ENCODE measurements around the gene FBL.
"Not testable (repeated sequence)": the region's sequence is repeated elsewhere in the genome, so short reads cannot be mapped to it uniquely, and the experiment has no call there.

The FBL gene

DNA sequence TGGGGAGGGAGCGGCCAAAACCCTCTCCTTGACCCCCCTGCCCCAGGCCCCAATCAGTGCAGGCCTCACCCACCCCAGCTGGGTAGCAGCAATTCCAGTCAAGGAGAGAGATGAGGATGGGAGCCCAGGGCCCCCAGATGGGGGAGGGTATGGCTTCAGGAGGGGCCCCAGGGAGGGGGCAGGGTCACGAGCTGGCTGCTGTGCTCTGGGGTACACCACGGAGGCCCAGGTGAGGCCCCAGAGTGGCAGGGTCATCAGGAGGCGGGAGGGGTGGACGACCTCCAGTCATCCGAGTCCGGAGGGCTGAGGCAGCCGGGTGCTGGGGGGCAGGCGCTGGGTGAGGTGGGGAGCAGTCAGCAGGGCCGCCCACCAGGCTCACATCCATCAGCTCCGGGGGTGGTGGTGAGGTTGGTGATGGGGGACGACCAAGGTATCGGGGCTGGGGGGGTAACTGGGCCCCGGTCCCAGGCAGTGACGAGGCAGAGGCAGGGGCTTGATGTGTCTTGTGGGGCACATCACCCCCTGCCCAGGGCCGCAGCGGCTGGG is 20.6 kb downstream of the FBL start:
- in situ Hi-C loops (cut with MboI; ENCODE audit: low sequenced_read_pairs), result no loop called here

DNA sequence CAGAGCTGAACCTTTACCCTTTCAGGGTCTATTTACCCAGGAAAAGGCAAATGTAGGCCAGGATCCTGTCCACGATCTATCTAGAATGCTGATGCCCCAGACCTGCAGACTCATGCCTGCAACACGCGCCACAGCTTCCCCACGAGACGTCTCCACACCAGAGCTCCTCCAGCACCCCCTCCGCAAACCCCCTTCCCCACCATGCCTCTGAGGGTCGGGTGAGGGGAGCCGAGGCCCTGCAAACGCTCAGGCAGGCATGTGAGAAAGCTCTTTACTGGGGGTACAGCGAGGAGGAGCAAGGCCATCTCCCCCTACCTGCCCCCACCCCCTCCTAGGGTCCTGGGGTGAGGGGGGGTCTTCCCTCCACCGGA is 21.1 kb downstream of the FBL start:
- in situ Hi-C loops (cut with MboI; ENCODE audit: low sequenced_read_pairs), result no loop called here

DNA sequence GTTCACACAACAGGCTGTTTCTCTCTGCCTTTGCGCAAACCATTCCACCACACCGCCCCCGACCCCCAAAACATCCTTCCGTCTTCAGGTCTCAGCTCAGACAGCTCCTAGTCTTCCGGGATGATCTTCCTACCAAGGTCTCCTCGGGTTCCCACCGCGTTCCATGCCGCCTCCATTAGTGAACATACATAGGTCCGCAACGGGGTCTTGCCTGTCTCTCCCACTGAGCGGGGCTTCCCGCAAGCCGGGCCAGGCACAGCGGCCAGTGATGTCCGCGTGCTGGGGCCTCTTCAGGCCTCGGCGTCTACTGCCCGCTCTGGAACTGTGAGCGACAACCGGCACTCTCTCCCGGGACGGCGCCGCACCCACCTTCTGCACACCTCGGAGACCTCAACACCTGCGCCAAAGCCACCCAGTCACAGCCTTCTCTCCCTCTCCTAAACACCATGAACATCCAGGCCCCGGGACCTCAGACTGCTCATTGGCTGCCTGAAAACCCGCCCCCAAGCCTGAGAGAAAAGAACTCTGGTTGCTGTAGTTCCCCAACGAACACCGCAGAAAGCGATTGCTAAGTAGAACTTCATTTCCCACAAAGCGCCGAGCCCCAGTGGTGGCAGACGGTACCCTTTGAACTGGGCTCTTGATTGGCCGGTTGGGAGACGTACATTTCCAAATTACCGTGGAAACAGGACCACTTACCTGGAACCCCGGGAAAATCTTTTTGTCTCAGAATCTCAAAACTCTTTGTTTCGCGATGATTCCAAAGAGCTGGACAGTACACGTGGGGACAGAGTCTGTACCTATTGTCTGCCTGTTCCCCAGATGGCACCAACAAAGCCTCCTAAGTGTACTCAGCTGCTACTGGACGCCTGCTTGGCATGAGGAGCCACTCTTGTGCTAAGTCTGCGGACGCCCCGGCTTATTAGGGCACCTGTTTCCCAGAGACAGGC is 21.8 kb downstream of the FBL start:
- in situ Hi-C loops (cut with MboI; ENCODE audit: low sequenced_read_pairs), result no loop called here

DNA sequence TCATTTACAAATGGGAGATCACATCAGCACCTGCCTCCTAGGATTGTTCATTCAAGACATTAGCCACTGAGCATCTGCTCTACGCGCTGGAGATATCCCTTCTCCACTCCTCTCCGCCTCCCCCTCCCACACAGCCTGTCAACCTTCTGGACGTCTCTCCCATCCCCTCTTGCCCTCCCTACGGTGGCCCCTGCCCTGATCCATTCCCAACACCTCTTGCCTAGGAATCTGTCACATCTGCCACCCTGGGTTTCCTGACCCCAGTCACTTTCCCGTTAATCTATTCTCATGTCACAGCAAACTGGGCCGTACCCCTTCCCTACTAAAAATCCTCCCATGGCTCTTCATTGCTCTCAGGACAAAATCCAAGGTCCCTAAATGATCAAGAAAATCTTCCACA is 22.5 kb downstream of the FBL start:
- in situ Hi-C loops (cut with MboI; ENCODE audit: low sequenced_read_pairs), result no loop called here

DNA sequence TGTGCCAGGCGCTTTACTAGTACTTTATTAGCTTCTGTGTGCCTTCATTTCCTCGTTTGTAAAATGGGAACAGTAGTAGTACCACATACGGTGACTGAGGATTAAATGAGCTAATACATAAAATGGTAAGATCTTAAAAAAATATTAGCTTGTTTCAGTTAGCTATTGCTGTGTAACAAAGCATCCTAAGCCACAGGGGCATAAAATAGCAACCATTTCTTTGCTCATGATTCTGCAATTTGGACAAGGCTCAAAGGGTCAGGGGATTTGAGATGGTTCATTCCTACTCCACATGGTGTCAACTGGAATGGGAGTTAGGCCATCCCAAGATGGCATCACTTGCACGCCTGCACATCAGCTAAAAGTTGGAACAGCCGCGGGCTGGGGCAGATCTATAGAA is 25.5 kb downstream of the FBL start:
- in situ Hi-C loops (cut with MboI; ENCODE audit: low sequenced_read_pairs), result no loop called here

DNA sequence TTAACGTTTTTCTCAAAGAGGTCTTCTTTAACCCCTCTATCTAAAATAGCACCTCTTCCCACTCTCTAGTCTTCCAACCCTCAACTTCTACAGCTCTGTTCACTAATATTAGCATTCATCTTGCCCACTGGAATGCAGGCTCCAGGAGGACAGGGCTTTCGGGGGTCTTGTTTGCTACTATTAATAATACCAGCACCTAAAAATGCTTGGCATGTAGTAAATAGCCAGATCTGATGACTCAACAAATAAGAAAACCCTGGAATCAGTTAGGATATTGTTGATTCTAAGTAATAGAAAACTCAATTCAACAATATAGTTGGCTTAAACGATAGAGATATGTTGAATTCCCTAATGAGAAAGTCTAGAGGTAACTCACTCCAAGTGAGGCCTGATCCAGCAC is 26.4 kb downstream of the FBL start:
- in situ Hi-C loops (cut with MboI; ENCODE audit: low sequenced_read_pairs), result no loop called here

DNA sequence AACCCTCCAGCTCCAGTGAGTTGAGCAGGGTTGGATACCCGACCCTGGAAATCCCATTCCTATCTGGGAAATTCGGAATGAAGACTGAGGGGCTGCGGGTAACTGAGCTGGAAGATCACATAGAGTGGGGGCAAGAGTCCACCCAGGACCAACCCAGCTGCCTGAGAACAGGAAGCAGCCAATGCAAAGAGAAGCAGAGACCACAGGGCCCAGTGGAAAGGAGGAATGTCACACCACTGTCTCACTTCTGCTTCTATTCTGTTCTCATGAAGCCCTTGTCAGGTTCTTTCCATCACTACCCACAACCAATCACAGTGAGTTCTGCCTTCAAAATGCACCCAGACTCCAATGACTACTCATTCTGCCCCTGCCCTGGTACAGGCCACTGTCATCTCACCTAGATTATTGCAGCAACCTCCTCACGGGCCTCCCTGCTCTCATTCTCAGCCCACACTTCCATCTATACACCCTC is 27.5 kb downstream of the FBL start:
- in situ Hi-C loops (cut with MboI; ENCODE audit: low sequenced_read_pairs), result no loop called here

DNA sequence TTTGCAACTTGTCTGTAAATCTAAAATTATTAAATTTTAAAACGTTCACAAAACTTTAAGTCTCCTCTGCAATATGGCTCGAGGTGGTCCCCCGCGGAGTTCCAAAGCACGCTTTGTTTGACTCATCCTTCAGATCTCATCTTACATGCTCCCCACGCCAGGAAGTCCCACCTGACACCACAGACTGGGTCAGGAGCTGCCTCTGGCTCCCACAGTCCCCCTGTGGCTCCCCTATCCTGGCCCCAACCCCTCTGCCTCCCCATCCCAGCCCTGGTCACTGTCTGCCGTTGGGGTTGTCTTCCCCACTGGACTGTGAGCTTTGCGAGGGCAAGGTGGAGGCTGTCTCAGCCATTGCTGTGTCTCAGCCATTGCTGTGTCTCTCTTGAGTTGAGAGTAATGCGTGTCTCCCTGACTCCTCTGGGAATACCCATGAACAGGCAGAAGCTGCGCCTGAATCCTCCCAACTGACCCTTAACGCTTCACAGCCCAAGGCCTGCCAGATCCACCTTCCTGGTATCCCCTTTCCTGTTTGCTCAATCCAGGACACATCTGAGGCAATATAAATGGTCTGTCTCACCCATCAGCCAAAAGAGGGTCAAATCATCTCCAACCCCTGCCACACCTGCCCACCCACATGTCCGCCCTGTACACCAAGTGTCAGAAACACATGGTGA is 28.2 kb downstream of the FBL start:
- in situ Hi-C loops (cut with MboI; ENCODE audit: low sequenced_read_pairs), result no loop called here

DNA sequence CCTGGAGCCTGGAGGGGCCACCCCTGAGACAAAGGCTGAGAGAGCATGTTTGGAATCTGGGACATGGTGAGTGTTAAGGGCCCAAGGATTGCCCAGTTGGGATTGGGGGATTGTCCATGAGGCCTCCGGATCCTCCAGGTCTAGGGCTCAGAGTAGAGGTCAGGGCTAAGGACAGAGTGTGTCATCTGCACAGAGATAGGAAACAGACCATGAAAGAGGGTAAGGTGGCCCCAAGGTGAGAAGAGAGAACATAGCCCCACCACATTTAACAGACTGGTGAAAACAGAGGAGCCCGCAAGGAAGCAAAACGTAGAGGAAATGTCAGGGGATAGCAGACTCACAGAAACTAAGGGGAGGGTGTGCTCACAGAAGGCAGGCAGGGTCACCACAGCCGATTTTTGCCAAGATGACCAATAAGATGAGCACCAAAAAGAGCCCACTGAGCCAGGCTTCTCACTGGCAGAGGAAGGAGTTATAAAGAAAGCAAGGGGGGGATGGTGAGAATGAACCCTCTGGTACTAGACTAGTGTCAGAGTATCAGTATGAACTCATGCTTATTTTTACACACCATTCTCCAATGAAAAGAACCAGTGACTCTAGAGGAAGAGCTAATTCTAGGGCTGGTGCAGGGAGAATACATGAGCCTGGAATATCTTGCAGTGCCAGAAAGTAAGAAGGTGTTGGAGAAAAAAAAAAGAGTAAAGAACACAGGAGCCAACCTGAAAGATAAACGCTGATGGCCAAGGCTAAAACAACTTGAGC is 29.7 kb downstream of the FBL start:
- in situ Hi-C loops (cut with MboI; ENCODE audit: low sequenced_read_pairs), result no loop called here

DNA sequence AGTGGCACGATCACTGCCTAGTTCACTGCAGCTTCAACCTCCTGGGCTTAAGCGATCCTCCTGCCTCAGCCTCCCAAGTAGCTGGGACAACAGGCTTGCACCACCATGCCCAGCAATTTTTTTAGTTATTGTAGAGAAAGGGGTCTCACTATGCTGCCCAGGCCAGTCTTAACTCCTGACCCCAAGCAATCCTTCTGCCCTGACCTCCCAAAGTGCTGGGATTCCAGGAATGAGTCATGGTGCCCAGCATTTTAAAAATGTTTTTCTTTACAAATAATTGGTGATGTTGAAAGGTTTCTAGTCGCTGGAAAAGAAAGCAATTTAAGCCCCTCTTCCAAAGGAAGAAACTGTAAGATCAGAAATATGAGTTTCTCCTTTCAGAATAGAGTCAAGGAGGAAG is 31.6 kb downstream of the FBL start:
- in situ Hi-C loops (cut with MboI; ENCODE audit: low sequenced_read_pairs), result no loop called here

DNA sequence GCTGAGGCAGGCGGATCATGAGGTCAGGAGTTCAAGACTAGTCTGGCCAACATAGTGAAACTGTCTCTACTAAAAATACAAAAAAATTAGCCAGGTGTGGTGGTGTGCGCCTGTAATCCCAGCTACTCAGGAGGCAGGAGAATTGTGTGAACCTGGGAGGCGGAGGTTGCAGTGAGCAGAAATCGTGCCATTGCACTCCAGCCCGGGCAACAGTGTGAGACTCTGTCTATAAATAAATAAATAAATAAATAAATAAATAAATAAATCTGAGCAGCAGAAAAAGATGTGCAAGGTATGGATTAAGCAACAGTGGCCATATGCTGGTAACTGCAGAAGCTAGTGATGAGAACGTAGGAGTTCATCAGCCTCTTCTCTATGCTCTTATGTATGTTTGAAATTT is 32.1 kb downstream of the FBL start:
- in situ Hi-C loops (cut with MboI; ENCODE audit: low sequenced_read_pairs), result not testable (repeated sequence)

DNA sequence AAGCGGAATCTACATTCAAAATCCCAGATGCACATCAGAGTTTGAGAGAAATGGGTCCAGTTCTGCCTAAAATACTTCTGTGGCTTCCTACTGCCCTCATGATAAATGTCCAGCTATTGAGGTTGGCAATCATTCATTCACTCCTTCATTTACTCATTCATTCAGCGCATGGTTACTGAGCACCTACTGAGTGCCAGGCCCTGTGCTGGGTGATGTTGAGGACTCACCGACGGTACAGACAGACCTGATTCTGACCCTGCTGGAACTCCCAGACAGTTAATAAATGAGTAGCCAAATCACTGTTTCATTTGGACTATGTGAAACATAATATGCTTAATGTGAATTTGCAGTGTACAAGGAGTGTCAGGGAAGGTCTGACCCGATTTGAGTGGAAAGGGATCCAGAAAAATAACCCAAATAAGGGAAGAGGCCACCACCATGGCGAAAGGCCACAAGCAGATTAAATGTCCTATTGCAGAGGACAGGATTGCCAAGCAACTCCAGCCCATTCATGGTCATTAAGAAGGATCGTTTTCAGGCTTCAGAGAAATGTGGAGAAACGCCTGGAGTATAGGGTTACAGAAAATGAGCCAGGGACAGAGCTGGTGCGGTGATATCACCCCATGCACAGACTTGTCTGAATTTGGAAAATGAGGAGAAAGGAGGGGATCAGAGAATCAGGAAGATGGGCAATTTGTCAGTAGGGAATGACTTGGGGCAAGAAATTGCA is 32.8 kb downstream of the FBL start:
- in situ Hi-C loops (cut with MboI; ENCODE audit: low sequenced_read_pairs), result no loop called here

DNA sequence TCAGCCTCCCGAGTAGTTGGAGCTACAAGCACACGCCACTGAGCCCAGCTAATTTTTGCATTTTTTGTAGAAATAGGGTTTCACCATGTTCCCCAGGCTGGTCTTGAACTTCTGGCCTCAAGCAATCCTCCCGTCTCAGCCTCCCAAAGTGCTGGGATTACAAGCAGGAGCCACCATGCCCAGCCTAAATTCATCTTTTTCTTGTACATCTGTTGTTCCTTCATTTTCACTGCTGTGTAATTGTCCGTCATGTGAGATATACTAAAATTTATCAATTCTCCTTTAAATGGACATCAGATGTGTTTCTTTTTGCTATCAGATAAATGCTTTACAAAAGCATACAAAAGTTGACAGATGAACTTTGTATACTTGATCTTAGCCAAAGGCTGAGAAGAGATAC is 35.1 kb downstream of the FBL start:
- in situ Hi-C loops (cut with MboI; ENCODE audit: low sequenced_read_pairs), result no loop called here

DNA sequence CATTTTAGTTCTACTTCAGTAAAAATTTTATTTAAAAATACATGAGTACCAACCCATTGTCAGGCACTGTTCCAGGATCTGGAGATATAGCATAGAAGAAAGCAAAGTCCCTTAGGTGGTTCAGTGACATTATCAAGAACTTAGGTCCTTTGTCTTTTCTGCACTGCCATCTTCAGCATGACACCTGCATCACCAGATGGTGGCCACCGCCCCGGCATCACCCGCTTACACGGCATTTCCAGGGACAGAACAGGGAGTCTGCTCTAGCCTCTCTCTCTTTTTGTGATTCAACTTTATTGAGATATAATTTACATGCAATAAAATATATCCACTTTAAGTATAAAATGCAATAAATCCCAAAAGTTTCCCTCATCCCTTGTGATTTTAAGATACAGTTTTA is 35.8 kb downstream of the FBL start:
- in situ Hi-C loops (cut with MboI; ENCODE audit: low sequenced_read_pairs), result no loop called here

DNA sequence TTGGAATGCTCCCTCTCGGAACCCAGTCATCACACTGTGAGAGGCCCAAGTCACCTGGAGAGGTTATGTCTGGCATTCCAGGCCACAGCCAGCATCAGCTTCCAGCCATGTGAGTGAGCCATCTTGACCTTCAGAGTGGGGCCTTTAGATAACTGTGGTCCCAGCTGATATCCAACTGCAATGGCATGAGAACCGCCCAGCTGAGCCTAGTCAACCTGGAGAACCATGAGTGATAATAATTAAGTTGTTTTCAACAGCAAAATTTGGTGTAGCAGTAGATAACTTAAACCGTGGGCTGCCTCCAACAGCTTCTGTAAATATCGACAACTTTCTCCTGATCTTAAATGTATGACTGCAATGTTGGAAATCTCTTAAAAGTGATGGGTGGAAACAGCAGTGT is 36.8 kb downstream of the FBL start:
- in situ Hi-C loops (cut with MboI; ENCODE audit: low sequenced_read_pairs), result no loop called here

DNA sequence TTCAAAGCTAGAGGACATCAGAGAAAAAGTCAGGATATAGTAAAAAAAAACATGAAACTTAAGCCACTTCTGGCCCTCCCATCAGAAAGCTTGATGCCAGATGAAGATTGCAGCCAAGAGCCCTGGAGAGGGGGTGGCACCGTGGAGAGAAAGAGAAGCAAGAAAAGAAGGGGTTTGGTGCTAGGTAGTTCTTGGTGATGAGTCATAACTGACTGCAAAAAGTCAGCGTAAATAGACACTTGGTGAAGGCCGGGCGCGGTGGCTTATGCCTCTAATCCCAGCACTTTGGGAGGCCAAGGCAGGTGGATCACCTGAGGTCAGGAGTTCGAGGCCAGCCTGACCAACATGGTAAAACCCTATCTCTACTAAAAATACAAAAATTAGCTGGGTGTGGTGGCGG is 37.5 kb downstream of the FBL start:
- in situ Hi-C loops (cut with MboI; ENCODE audit: low sequenced_read_pairs), result not testable (repeated sequence)

DNA sequence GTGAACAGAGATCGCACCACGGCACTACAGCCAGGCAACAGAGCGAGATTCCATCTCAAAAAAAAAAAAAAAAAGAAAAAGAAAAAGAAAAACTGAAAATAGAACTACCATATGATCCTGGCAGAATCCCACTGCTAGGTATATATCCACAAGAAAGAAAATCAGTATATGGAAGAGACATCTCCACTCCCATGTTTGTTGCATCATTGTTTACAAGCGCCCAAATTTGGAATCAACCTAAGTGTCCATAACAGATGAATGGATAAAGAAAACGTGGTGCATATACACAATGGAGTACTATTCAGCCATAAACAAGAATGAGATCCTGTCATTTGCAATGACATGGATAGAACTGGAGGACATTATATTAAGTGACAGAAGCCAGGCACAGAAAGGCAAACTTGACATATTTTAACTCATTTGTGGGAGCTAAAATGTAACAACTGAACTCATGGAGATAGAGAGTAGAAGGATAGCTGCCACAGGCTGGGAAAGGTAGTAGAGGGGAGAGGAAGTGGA is 38.3 kb downstream of the FBL start:
- in situ Hi-C loops (cut with MboI; ENCODE audit: low sequenced_read_pairs), result no loop called here

DNA sequence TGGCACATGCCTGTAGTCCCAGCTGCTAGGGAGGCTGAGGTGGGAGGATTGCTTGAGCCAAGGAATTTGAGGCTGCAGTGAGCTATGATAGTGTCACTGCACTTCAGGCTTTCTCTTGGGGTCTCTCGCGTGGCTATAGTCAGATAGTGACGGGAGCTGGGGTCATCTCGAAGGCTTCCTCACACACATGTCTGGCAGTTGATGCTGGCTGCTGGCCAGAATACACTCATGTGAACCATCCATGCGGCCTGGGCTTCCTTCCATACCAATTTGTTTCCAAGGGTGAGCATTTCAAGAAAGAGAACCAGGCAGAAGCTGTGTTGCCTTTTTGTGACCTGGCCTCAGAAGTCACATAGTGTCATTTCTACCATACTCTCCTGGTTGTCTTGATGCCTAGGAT is 41.1 kb downstream of the FBL start:
- in situ Hi-C loops (cut with MboI; ENCODE audit: low sequenced_read_pairs), result no loop called here

DNA sequence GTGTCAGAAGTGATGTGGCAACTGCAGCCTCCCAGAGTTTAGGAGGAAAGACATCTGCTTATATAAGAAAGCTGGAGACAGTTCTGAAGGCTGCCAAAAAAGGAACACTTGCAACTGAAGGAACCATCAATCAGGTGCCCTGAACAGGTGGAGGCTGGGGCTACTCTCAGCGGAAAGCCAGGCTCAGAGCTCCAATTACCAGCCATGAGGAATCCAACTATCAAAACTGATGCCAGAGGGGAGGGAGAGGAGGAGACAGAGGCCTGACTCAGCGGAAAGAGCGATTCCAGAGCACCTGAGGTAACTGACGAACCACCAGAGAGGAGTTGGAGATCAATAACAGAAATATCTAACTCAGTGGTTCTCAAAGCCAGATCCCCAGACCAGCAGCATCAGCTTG is 43.2 kb downstream of the FBL start:
- in situ Hi-C loops (cut with MboI; ENCODE audit: low sequenced_read_pairs), result no loop called here

DNA sequence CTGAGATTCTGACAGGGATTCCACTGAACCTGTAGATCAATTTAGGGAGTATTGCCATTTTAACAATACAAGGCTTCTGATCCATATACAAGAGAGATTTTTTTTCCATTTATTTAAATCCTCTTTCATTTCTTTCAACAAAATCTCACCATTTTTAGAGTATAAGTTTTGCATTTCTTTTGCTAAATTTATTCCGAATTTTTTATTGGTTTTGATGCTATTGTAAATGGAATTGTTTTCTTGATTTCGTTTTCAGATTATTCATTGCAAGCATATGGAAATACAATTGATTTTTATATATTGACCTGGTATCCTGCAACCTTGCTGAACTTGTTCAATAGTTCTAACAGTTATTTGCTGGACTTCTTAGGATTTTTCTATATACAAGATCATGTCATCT is 49.1 kb downstream of the FBL start:
- in situ Hi-C loops (cut with MboI; ENCODE audit: low sequenced_read_pairs), result no loop called here

Data from HL-60/S4 treated with retinoic acid at 250 ng/mL for 4 days and 3 days (cell line).